ENCODE results near the gene CLDND2.

CLDND2 gene

GRCh38 chr19:51331193-51331592 lies 37.6 kb downstream of the CLDND2 start:
- Histone ChIP-seq H3K36me3 (ENCODE audit: control insufficient read depth, insufficient read depth, low read length) (no peaks in the 10 kb centered on the region), H3K27ac (ENCODE audit: low read depth, low read length) (no peak overlapping the region), H3K27me3 (ENCODE audit: control insufficient read depth, insufficient read depth, low read length) (peaks cover 6% of the 10 kb centered on the region), H3K4me3 (ENCODE audit: low read length) (no peak overlapping the region), H3K4me1 (ENCODE audit: control insufficient read depth, insufficient read depth, low read length) (no peaks in the 10 kb centered on the region), H3K9ac (ENCODE audit: low read length) (no peak overlapping the region)

GRCh38 chr19:51330366-51330765 lies 38.4 kb downstream of the CLDND2 start:
- Histone ChIP-seq H3K27ac (ENCODE audit: low read depth, low read length) (no peak overlapping the region), H3K4me1 (ENCODE audit: control insufficient read depth, insufficient read depth, low read length) (no peaks in the 10 kb centered on the region), H3K27me3 (ENCODE audit: control insufficient read depth, insufficient read depth, low read length) (peaks cover 9% of the 10 kb centered on the region), H3K36me3 (ENCODE audit: control insufficient read depth, insufficient read depth, low read length) (no peaks in the 10 kb centered on the region), H3K4me3 (ENCODE audit: low read length) (no peak overlapping the region), H3K9ac (ENCODE audit: low read length) (no peak overlapping the region)

- H3K36me3 ChIP-seq (ENCODE audit: control insufficient read depth, insufficient read depth, low read length), result no peaks in the 10 kb centered on the region
- peaks cover 9% of the 10 kb centered on the region for H3K27me3 ChIP-seq (ENCODE audit: control insufficient read depth, insufficient read depth, low read length)
- H3K4me3 ChIP-seq (ENCODE audit: low read length), result no peak overlapping the region
Observed at GRCh38 chr19:51329411-51329810, 39.4 kb downstream of the CLDND2 start.

GRCh38 chr19:51327066-51328001 lies 41.5 kb downstream of the CLDND2 start:
- no peak overlapping the region for H3K9ac ChIP-seq (ENCODE audit: low read length)
- H3K27ac ChIP-seq (ENCODE audit: low read depth, low read length), result no peak overlapping the region
- no peaks in the 10 kb centered on the region for H3K36me3 ChIP-seq (ENCODE audit: control insufficient read depth, insufficient read depth, low read length)
- no peak overlapping the region for H3K4me3 ChIP-seq (ENCODE audit: low read length)
- H3K4me1 ChIP-seq (ENCODE audit: control insufficient read depth, insufficient read depth, low read length), result no peaks in the 10 kb centered on the region
- peaks cover 14% of the 10 kb centered on the region for H3K27me3 ChIP-seq (ENCODE audit: control insufficient read depth, insufficient read depth, low read length)

More at GRCh38 chr19:51329411-51329810, 39.4 kb downstream of the CLDND2 start:
- no peak overlapping the region for H3K27ac ChIP-seq (ENCODE audit: low read depth, low read length)
- H3K9ac ChIP-seq (ENCODE audit: low read length), result no peak overlapping the region
- H3K4me1 ChIP-seq (ENCODE audit: control insufficient read depth, insufficient read depth, low read length), result no peaks in the 10 kb centered on the region

GRCh38 chr19:51326216-51327065 lies 42.4 kb downstream of the CLDND2 start:
- Histone ChIP-seq H3K4me1 (ENCODE audit: control insufficient read depth, insufficient read depth, low read length) (no peaks in the 10 kb centered on the region), H3K4me3 (ENCODE audit: low read length) (no peak overlapping the region), H3K27ac (ENCODE audit: low read depth, low read length) (no peak overlapping the region), H3K9ac (ENCODE audit: low read length) (no peak overlapping the region), H3K27me3 (ENCODE audit: control insufficient read depth, insufficient read depth, low read length) (peaks cover 14% of the 10 kb centered on the region), H3K36me3 (ENCODE audit: control insufficient read depth, insufficient read depth, low read length) (no peaks in the 10 kb centered on the region)

GRCh38 chr19:51325161-51325976 lies 43.4 kb downstream of the CLDND2 start:
- Histone ChIP-seq H3K36me3 (ENCODE audit: control insufficient read depth, insufficient read depth, low read length) (no peaks in the 10 kb centered on the region), H3K4me1 (ENCODE audit: control insufficient read depth, insufficient read depth, low read length) (no peaks in the 10 kb centered on the region), H3K4me3 (ENCODE audit: low read length) (no peak overlapping the region), H3K27me3 (ENCODE audit: control insufficient read depth, insufficient read depth, low read length) (peaks cover 14% of the 10 kb centered on the region), H3K9ac (ENCODE audit: low read length) (no peak overlapping the region), H3K27ac (ENCODE audit: low read depth, low read length) (no peak overlapping the region)

GRCh38 chr19:51324167-51324481 lies 44.7 kb downstream of the CLDND2 start:
- Histone ChIP-seq H3K36me3 (ENCODE audit: control insufficient read depth, insufficient read depth, low read length) (no peaks in the 10 kb centered on the region), H3K9ac (ENCODE audit: low read length) (no peak overlapping the region), H3K4me3 (ENCODE audit: low read length) (no peak overlapping the region), H3K27ac (ENCODE audit: low read depth, low read length) (no peak overlapping the region), H3K4me1 (ENCODE audit: control insufficient read depth, insufficient read depth, low read length) (no peaks in the 10 kb centered on the region), H3K27me3 (ENCODE audit: control insufficient read depth, insufficient read depth, low read length) (peaks cover 14% of the 10 kb centered on the region)

- Histone ChIP-seq H3K4me3 (ENCODE audit: low read length) (no peak overlapping the region), H3K36me3 (ENCODE audit: control insufficient read depth, insufficient read depth, low read length) (no peaks in the 10 kb centered on the region), H3K27ac (ENCODE audit: low read depth, low read length) (no peak overlapping the region), H3K9ac (ENCODE audit: low read length) (no peak overlapping the region), H3K4me1 (ENCODE audit: control insufficient read depth, insufficient read depth, low read length) (no peaks in the 10 kb centered on the region), H3K27me3 (ENCODE audit: control insufficient read depth, insufficient read depth, low read length) (peaks cover 14% of the 10 kb centered on the region)
Observed at GRCh38 chr19:51323481-51324166, 45.2 kb downstream of the CLDND2 start.

GRCh38 chr19:51321799-51322198 lies 47.0 kb downstream of the CLDND2 start:
- Histone ChIP-seq H3K36me3 (ENCODE audit: control insufficient read depth, insufficient read depth, low read length) (no peaks in the 10 kb centered on the region), H3K27ac (ENCODE audit: low read depth, low read length) (no peak overlapping the region), H3K27me3 (ENCODE audit: control insufficient read depth, insufficient read depth, low read length) (peaks cover 9% of the 10 kb centered on the region), H3K9ac (ENCODE audit: low read length) (no peak overlapping the region), H3K4me3 (ENCODE audit: low read length) (no peak overlapping the region), H3K4me1 (ENCODE audit: control insufficient read depth, insufficient read depth, low read length) (no peaks in the 10 kb centered on the region)

- H3K36me3 ChIP-seq (ENCODE audit: control insufficient read depth, insufficient read depth, low read length), result no peaks in the 10 kb centered on the region
- no peak overlapping the region for H3K4me3 ChIP-seq (ENCODE audit: low read length)
- no peak overlapping the region for H3K9ac ChIP-seq (ENCODE audit: low read length)
- peaks cover 5% of the 10 kb centered on the region for H3K27me3 ChIP-seq (ENCODE audit: control insufficient read depth, insufficient read depth, low read length)
- H3K4me1 ChIP-seq (ENCODE audit: control insufficient read depth, insufficient read depth, low read length), result no peaks in the 10 kb centered on the region
- no peak overlapping the region for H3K27ac ChIP-seq (ENCODE audit: low read depth, low read length)
Observed at GRCh38 chr19:51320280-51320657, 48.5 kb downstream of the CLDND2 start.

- Histone ChIP-seq H3K27ac (ENCODE audit: low read depth, low read length) (no peak overlapping the region), H3K27me3 (ENCODE audit: control insufficient read depth, insufficient read depth, low read length) (peaks cover 5% of the 10 kb centered on the region), H3K4me3 (ENCODE audit: low read length) (no peak overlapping the region), H3K4me1 (ENCODE audit: control insufficient read depth, insufficient read depth, low read length) (no peaks in the 10 kb centered on the region), H3K9ac (ENCODE audit: low read length) (no peak overlapping the region), H3K36me3 (ENCODE audit: control insufficient read depth, insufficient read depth, low read length) (no peaks in the 10 kb centered on the region)
Observed at GRCh38 chr19:51319649-51320279, 49.0 kb downstream of the CLDND2 start.
